ENCODE data around the gene TBC1D5.

TBC1D5 gene

DNA sequence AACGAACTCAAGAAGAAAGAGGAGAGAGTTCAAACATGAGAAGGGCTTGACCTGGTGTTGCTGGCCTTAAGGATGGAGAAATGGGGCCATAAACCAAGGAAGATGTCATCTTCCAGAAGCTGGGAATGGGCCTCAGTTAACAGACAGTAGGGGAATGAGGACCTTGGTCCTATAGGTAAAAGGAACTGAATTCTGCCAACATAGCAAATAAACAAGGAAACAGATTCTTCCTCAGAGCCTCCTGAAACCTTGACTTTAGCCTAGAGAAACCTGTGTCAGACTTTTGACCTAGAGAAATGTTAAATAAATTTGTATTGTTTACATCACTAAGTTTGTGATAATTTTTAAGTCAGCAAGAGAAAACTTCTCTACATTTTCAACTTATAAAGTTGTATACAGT is 520.9 kb downstream of the TBC1D5 start:
- DNase-seq (ENCODE audit: low read depth): no peak

DNA sequence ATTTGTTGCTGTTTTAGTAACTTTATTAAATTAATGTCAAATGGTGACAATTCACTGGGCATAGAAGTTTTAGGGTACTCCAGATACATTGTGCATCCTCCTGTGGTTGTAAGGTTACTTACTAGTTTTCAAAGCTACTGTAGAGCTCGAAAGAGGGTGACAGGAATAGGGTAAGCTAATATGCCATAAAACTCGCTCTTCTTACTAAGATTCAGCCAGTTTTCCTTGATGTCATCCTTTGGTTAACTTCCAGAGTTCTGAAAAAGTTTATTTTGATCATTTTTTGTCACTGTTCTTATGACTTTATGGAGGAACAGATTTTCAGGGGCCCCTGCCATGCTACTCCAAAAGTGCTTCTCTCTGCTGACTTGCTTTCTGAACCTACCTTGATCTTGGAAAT is 522.8 kb downstream of the TBC1D5 start:
- no peak for DNase-seq (ENCODE audit: low read depth)

DNA sequence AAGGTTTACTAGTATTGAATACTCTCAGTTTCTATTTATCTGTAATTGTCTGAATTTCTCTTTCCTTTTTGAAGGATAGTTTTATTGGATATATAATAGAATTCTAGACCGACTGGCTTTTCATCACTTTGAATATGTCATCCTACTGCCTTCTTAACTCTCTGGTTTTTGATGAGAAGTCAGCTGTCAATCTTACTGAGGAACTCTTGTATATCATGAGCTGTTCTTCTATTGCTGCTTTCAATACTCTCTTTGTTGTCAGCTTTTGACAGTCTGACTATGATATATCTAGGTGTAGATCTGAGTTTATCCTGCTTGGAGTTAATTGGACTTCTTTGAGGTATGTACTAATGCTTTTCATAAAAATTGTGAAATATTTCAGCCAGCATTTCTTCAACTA is 523.8 kb downstream of the TBC1D5 start:
- DNase-seq (ENCODE audit: low read depth): no peak

DNA sequence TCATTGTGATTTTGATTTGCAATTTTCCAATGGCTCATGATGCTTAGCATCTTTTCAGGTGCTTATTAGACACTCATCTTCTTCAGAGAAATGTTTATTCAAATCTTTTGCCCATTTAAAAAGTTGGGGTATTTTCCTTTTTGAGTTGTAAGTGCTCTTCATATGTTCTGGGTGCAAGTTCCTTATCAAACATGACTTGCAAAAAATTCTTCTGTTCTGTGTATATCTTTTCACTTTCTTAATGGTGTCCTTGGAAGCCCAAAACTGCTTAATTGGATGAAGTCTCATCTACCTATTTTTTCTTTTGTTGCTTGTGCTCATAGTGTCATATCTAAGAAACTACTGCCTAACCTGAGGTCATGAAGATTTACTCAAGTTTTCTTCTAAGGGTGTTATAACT is 524.8 kb downstream of the TBC1D5 start:
- DNase-seq (ENCODE audit: low read depth): no peak

DNA sequence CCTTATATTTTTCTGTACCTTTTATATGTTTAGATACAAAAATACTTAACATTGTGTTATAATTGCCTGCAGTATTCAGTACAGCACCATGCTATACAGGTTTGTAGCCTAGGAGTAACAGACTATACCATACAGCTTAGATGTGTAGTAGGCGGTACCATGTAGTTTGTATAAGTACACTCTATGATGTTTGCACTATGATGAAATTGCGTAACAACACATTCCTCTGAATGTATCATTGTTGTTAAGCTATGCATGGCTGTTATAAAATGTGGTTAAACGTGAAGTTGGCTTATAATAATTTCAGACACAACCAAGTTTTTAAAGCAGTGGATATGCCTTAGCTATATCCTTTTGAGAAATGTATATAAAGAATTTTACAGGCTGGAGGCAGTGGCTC is 529.3 kb downstream of the TBC1D5 start:
- DNase-seq (ENCODE audit: low read depth): no peak

DNA sequence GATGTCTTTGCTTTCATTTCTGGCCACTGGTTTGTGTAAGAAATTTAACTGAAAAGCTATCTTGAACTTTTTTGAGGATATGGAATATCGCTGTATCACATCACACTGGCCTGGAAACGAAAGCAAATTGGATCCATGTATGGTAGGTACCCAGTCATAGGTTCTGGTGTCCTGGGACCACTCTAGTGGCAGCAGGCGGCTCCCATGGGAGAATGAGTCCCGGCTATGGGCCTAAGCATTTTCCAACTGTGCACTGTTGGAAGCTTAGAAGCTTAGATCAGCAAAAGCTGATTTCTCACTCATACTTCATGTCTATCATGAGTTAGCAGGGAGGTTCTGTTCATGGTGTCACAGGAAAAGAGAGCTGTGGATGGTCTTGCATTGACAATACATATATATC is 534.5 kb downstream of the TBC1D5 start:
- no peak for DNase-seq (ENCODE audit: low read depth)

DNA sequence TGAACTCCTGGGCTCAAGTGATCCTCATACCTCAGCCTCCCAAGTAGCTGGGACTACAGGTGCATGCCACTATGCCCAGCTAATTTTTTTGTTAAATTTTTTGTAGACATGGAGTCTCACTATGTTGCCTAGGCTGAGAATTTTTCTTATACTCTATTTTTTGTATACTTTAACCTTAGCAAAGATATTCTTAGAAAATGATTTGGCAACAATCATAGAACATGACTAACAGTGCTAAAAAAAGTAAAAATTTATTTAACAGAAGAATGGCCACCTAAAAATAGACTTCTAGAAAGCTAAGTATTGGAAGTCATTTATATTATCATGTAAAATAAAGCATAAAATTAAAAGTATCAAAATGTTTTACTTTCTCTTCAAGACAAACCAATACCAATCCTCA is 535.4 kb downstream of the TBC1D5 start:
- DNase-seq (ENCODE audit: low read depth): no peak

DNA sequence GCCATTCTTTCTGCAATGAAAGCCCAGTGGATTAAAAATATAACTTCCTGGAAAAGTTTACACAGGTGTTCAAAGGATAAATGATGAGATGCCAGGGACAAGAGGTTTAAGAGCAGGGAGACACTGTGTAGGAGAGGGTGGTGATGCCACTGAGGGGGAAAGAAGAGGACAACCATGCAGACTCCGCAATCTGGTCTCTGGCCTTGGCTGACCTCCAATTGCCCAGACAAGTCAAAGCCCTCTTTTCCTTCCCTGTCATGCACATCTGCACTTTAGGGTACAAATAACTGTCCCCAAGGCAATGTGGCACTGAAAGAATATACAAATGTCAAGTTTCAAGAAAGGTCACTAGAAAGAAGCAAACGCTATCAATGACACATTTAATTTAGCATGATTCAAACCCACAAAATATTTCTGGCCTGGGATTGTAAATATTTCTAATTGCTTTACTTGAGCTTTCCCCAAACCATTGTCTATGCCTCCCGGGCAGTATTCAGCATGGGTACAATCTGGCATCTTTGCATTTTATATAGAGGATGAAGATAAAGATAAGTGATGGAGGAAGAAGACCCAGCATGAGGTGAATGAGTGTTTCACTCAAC is 538.3 kb downstream of the TBC1D5 start:
- DNase-seq (ENCODE audit: low read depth): no peak

DNA sequence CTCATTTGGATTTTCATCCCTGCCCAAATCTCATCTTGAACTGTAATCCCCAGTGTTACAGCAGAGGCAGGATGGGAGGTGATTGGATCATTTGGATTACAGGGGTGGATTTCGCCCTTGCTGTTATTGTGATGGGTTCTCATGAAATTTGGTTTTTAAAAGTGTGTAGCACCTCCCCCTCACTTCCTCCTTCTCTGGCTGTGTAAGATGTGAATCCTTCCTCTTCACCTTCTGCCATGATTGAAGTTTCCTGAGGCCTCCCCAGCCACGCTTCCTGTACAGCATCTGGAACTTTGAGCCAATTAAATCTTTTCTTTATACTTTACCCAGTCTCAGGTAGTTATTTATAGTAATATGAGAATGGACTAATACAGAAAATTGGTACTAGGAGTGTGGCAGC is 540.9 kb downstream of the TBC1D5 start:
- DNase-seq (ENCODE audit: low read depth): no peak

DNA sequence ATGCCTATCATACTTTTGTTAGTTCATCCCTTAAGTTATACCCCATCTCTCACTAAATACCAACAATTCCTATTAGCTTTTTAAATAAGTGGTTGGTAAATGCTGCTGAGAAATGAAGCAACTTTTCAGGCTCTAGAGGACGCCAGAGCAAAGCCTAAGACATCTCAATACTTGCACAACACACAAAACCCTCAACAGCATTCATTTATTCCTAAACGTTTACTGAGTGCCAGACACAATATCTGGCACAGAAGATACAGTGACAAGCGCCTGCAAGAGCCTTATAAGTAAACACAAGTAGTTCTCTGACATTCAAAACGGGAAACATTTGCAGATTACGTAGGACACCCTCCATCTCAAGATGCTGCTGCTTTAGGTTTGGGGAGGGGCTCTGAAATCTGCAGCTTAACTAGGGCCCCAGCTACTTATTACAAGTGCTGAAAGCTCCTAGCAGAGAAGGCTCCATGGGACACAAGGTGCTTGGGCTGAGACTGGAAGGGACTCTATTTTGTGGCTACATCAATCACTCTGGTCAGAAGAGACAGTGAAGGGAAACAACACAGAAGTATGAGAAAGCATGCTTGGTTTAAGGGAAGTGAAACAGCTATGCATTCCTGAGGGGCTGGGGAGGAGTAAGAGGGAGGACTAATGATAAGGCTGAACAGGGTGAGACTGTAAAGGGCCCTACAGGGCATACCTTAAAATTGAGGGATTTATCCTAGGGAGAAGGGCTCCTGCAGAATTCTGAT is 546.4 kb downstream of the TBC1D5 start:
- no peak for DNase-seq (ENCODE audit: low read depth)

DNA sequence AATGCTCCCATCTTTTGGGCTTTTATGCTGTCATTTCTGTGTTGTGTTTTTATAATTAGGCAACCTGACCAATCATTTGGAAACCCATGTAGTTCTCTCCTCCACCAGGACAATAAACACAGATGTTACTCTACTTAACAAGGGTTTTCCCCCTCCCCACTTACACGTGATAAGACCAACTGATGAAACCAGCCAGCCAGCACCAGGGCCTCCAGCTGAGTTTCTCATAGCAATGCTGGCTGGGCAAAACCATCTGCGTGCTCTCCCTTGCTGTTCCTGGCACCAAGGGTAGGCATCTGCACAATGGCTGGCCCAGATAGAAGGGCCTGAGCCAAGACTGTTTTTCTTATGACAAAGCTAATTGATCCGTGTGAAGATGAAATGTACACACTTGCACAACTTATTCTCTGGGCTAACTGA is 547.2 kb downstream of the TBC1D5 start:
- no peak for DNase-seq (ENCODE audit: low read depth)

DNA sequence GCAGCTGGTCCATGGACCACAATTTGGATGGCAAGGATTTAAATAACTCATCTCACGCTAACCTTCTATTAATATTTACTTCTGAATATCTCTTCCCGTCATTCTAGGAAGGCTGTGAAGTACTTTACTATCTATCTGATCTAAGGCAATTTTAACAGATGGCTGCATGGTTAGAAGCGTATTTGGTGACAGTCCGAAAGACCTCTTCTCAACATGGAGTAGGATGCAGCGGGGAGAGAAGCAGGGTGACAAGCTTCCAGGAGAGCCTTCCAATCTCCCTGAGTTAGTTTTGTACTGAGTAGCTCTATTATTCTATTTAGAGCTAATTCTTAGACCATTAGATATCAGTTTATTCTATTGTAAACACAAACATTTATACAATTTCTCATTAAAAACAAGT is 548.3 kb downstream of the TBC1D5 start:
- DNase-seq (ENCODE audit: low read depth): no peak

DNA sequence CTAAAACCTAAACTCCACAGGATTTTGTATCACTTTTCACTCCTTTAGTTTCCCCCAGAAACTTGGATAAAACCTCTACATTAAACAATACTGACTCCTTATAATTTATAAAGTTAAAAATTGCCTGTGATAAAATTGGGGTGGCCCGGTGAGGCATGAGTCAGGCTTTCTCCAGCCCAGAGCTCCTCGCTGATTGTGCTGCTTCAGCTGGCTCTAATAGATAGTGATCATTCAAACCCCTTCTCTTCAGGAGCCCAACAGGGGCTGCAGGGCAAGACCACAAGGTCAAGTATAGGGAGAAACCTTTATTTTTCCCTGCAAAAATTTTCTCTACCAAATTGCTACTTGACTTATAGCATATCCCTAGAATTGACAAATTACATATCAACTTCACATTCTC is 549.4 kb downstream of the TBC1D5 start:
- DNase-seq (ENCODE audit: low read depth): no peak

DNA sequence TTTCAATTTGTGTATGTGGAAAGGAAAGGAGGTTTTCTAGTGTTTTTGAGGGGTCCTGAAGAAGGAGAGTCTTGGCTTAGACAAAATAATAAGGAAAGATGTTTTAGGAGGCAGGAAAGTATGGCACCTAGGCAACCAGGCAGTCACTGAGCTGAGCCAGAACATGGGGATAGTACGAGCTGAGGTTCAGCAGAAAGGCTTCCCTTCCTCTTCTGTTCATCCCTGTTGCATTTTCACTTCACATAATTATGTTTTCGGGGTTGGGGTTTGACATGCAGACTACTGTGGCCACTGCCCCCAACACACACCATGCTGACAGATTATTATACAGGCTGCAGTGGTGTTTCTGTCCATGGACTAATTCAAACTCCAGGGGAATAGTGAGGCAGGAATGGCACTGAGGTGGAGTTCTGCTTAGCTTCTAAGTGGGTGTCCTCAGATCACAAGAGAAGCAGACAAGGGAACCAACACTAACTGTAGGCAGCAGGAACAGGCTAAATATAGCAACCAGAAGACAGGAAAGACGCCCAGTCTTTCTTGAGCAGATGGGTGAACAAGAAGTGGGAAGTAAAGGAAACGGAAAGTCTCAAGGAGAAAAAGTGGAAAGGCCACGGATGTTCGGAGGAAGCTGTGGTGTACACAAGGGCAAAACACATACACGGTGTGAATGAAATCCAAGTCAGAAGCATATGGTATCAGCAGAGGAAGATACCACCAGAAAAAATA is 551.9 kb downstream of the TBC1D5 start:
- DNase-seq (ENCODE audit: low read depth): no peak

DNA sequence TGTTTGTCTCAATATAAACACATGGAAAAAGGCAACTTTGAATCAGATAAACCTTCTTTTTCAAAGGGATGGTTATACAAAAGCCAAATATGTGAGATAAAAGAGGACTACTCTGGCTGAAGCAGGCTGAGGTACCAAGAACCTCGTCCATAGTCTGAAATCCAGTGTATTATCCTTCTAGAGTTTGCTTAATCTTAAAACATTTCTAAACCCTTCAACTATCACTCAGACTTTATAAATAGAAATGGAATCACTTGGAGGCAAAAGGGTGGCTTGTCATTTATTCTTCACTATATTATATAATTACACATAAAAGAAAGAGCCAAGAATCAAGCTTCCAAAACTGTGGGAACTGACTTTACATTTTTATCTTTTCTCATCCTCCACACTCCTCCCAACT is 554.1 kb downstream of the TBC1D5 start:
- DNase-seq (ENCODE audit: low read depth): no peak

DNA sequence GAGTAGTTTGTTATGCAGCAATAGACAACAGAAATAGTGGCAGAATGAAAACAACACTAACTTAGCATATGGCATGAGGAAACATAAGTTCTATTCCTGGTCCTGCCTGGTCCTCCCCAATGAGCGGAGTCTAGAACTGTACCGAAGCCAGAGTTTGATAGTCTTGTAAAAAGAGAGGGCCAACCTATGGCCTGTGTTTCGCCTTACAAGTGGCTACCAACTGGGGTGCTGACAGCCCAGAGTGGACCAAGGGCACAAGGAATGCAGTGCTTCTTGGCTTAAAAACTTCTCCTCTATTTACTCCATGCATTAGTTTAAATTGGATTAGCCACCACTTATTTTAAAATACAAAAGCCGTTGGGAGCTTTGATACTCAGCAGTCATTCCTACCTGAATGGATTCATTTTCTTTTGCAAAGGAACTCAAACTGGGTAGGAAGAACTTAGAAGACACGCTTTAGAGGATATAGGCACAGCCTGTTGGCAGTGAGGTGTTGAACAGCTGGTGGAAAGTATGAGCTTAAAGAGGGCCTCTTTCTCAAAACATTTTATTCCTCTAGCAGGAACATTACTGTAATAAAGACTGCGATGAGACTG is 554.7 kb downstream of the TBC1D5 start:
- no peak for DNase-seq (ENCODE audit: low read depth)

DNA sequence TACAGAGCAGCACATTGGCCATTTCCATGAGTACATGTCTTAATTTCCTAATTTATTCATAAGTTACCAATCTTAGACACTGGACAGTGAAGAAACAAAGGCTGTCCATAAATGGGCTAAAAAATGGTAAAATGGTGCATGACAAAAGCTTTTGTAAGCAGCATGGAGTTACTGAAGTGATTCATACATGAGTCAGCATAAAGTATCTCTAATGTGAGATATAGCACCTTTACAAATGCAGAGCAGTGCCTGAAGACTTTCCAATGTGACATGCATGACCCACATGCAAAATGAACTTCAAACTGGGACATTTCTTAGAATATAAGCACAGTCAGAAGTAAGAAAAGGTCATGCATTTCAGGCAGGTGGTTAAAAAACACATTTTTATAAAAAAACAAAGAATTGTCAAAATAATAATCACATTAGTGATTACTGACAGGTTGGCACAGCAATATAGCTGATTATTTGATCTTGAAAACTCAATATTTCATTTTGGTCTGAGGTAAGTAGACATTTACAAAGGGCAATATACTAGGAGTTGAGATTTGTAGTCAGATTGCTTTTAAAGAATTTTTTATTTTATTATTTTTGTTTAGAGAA is 558.4 kb downstream of the TBC1D5 start:
- DNase-seq (ENCODE audit: low read depth): no peak

DNA sequence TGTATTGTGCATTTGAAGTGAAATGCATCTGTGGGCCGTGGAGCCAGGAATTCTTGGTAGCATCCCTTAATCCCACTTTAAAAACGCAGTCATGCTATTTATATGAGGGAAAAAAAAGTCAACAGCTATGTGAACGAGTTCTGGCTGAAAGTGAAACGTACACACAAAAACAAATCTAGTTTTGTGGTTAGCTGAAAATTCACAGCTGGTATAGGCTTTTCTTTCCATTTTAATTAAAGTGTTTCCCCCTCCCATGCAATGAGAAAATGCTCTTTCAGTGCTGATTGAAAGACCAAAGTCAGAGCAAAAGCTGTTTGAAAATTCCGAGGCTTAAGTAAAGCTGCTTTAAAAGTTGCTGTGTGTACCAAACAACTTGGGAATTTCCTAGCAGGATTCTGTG is 560.3 kb downstream of the TBC1D5 start:
- DNase-seq (ENCODE audit: low read depth): no peak

DNA sequence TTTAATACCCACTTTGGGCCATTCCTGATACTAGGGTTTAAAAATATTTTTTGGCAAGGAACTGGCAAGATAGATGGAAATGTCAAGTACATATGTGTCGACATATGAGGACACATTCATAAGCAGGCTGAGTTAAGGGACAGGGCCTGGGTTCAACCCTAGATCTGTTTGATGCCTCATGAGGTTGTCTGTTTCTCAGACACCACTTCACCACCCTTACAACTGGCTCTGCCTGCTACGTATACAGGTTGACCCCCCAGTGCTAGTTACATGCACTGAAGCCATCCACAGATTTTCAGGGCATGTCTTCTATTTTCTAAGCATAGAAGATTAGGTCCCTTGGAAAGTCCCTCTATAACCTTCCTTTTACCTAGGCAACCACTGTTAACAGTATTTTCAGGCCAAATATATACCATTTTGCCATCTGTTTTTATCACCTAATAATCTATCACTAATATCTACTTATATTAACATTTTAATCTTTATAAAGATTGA is 561.0 kb downstream of the TBC1D5 start:
- DNase-seq (ENCODE audit: low read depth): no peak

DNA sequence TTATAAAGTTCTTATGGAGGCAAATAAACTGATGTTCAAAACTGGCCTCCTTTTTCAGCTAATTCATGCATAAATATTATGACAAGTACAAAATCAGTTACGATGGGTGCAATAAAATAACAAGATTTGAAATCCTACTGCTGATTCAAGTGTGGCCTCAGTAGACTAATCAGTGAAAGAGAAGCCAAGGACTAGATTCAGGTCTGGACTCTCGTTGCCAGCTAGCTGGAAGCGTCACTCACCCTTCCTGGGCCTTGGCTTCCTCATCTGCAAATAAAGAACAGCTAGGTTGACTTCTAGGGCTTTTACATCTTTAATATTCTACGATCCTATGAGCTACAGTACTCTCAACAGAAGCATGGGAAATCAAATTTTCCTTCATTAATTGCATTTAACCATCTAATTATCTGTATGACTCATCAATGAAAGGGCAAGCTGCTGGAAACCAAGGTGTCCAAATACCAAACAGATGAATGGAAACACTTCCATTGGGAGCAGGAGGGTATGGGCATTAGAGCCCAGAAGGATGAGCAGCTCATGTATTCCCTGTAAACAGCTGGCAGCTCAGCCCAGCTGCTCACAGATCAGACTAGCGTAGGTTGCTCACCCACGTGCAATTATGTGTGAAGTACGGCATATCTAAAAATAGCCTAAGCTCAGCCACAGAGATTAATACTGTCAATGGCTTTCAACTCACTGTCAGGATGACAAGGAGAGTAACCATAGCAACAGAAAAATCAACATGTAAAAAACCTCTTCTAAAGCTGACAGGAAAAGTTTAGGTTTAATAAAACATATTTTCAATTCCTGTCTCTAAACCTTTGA is 562.8 kb downstream of the TBC1D5 start:
- DNase-seq (ENCODE audit: low read depth): no peak

DNA sequence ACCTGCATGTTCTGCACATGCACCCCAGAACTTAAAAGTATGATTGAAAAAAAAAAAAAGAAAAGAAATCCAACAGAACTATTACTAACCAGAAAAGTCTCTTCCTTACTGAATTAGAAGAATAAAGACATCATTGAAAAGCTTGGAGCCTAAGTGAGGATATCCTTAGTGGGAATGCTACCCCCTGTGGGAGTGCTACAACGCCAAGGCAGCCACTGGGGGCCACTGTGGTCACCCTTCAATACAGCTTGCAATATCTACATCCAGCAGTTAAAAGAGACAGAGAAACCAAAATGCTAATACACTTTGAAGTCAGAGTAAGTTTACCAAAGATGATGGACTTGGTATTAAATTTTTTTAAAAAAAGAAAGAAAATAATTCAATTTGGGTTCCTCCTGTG is 565.7 kb downstream of the TBC1D5 start:
- DNase-seq (ENCODE audit: low read depth): no peak
